WTC11 (cell line): Measurements from ENCODE around the gene PROK1. TPM values are rescaled to one million over a fixed set of nuclear protein-coding genes. Genes with fewer than 3 reads are reported as not detected.

ENCODE experiments used
- ATAC-seq: fragments of 200-7000 bp; cut with Tn5 transposase; 2 replicates; pipeline ENCODE4 v1.10.0; 2021; ENCODE audit warnings: mild to moderate bottlenecking, moderate library complexity
- CTCF ChIA-PET: fragments of 300-600 bp; sonication (Branson Sonifier 250); formaldehyde crosslinking; loops from one replicate; lab custom pipeline; 2021; ENCODE audit warnings: antibody characterized with exemption; lab: Charles Lee
- POLR2A ChIA-PET: fragments of 350-600 bp; sonication (Branson Sonifier 250); formaldehyde crosslinking; loops from one replicate; lab custom pipeline; 2021; ENCODE audit warnings: antibody characterized with exemption; lab: Charles Lee
- DNase-seq: peaks from one replicate; pipeline ENCODE4 v3.0.0; 2021; ENCODE audit warnings: low spot score
- H3K27ac Mint-ChIP-seq: 2 replicates; pipeline ENCODE4 v1.8.0; 2021; ENCODE audit warnings: mixed read lengths
- H3K27me3 Mint-ChIP-seq: 2 replicates; pipeline ENCODE4 v1.8.0; 2021; ENCODE audit warnings: low read depth, mild to moderate bottlenecking, moderate library complexity, mixed read lengths
- H3K36me3 Mint-ChIP-seq: 2 replicates; pipeline ENCODE4 v1.8.0; 2021; ENCODE audit warnings: mixed read lengths
- H3K4me1 Mint-ChIP-seq: 2 replicates; pipeline ENCODE4 v1.8.0; 2022; ENCODE audit warnings: mixed read lengths
- H3K4me3 Mint-ChIP-seq: 2 replicates; pipeline ENCODE4 v1.8.0; 2021; ENCODE audit warnings: mild to moderate bottlenecking, moderate library complexity, mixed read lengths
- H3K9me3 Mint-ChIP-seq: 2 replicates; pipeline ENCODE4 v1.8.0; 2021; ENCODE audit warnings: mixed read lengths
- ATF3 ChIP-seq: sonication (generic); formaldehyde crosslinking; conservative IDR thresholded peaks from 2 replicates; pipeline ENCODE4 v1.8.1; 2022; ENCODE audit warnings: mild to moderate bottlenecking, missing genetic modification reagents
- CBFB ChIP-seq: sonication (generic); formaldehyde crosslinking; IDR thresholded peaks from 2 replicates; pipeline ENCODE4 v1.8.1; 2022; ENCODE audit warnings: mild to moderate bottlenecking, low read depth, missing genetic modification reagents
- CDX4 ChIP-seq: fragments of 250-450 bp; sonication (Bioruptor Pico); IDR thresholded peaks from 2 replicates; pipeline ENCODE4 v1.9.0; 2021; ENCODE audit warnings: moderate library complexity, mild to moderate bottlenecking, inconsistent platforms, borderline replicate concordance
- E2F4 ChIP-seq: sonication (generic); formaldehyde crosslinking; IDR thresholded peaks from 2 replicates; pipeline ENCODE4 v1.8.1; 2022; ENCODE audit warnings: low read depth, mild to moderate bottlenecking, moderate library complexity, missing genetic modification reagents, borderline replicate concordance
- FOXK1 ChIP-seq: sonication (generic); formaldehyde crosslinking; IDR thresholded peaks from 2 replicates; pipeline ENCODE4 v1.8.0; 2022; ENCODE audit warnings: mild to moderate bottlenecking, moderate library complexity, missing genetic modification reagents
- MAX ChIP-seq: sonication (generic); formaldehyde crosslinking; IDR thresholded peaks from 2 replicates; pipeline ENCODE4 v1.8.0; 2022; ENCODE audit warnings: mild to moderate bottlenecking, missing genetic modification reagents
- NFATC4 ChIP-seq: fragments of 250-450 bp; sonication (Bioruptor Pico); IDR thresholded peaks from 2 replicates; pipeline ENCODE4 v1.9.0; 2021; ENCODE audit warnings: mild to moderate bottlenecking
- NR1H2 ChIP-seq: sonication (generic); formaldehyde crosslinking; IDR thresholded peaks from 2 replicates; pipeline ENCODE4 v1.9.0; 2021; ENCODE audit warnings: mild to moderate bottlenecking, moderate library complexity, missing genetic modification reagents
- OVOL2 ChIP-seq: fragments of 250-450 bp; sonication (Bioruptor Pico); IDR thresholded peaks from 2 replicates; pipeline ENCODE4 v1.9.0; 2021; ENCODE audit warnings: mild to moderate bottlenecking, borderline replicate concordance
- RORB ChIP-seq: fragments of 250-450 bp; sonication (Bioruptor Pico); IDR thresholded peaks from 2 replicates; pipeline ENCODE4 v1.9.0; 2021; ENCODE audit warnings: mild to moderate bottlenecking
- TCF7 ChIP-seq: sonication (generic); formaldehyde crosslinking; IDR thresholded peaks from 2 replicates; pipeline ENCODE4 v1.8.0; 2022; ENCODE audit warnings: mild to moderate bottlenecking, low read depth, missing genetic modification reagents, moderate library complexity
- TEAD1 ChIP-seq: sonication (generic); formaldehyde crosslinking; IDR thresholded peaks from 2 replicates; pipeline ENCODE4 v1.8.0; 2022; ENCODE audit warnings: mild to moderate bottlenecking, missing genetic modification reagents
- ZNF232 ChIP-seq: sonication (generic); formaldehyde crosslinking; IDR thresholded peaks from 2 replicates; pipeline ENCODE4 v1.8.0; 2022; ENCODE audit warnings: mild to moderate bottlenecking, missing genetic modification reagents
- ZNF281 ChIP-seq: sonication (generic); formaldehyde crosslinking; IDR thresholded peaks from 2 replicates; pipeline ENCODE4 v1.8.0; 2023; ENCODE audit warnings: mild to moderate bottlenecking, missing genetic modification reagents
- ZNF317 ChIP-seq: sonication (generic); formaldehyde crosslinking; IDR thresholded peaks from 2 replicates; pipeline ENCODE4 v1.8.1; 2023; ENCODE audit warnings: low read depth, mild to moderate bottlenecking, moderate library complexity, missing genetic modification reagents, borderline replicate concordance
- ZNF671 ChIP-seq: fragments of 250-450 bp; sonication (Bioruptor Pico); IDR thresholded peaks from 2 replicates; pipeline ENCODE4 v1.8.0; 2021; ENCODE audit warnings: mild to moderate bottlenecking
- total RNA-seq: library from RNA; stranded (reverse); gene quantifications from 3 replicates; pipeline ENCODE4 v1.2.3, GENCODE V29; 2021
- TF ChIP-seq, protein P1 (sequence below): sonication (generic); formaldehyde crosslinking; IDR thresholded peaks from 2 replicates; pipeline ENCODE4 v1.8.1; 2022; ENCODE audit warnings: low read depth, missing genetic modification reagents, borderline replicate concordance
- TF ChIP-seq, protein P2 (sequence below): sonication (generic); formaldehyde crosslinking; IDR thresholded peaks from 2 replicates; pipeline ENCODE4 v1.8.1; 2023; ENCODE audit warnings: mild to moderate bottlenecking, missing genetic modification reagents
- TF ChIP-seq, protein P3 (sequence below): sonication (generic); formaldehyde crosslinking; IDR thresholded peaks from 2 replicates; pipeline ENCODE4 v1.8.1; 2023; ENCODE audit warnings: mild to moderate bottlenecking, missing genetic modification reagents, moderate library complexity
- TF ChIP-seq, protein P4 (sequence below): fragments of 250-450 bp; sonication (Bioruptor Pico); conservative IDR thresholded peaks from 2 replicates; pipeline ENCODE4 v1.9.0; 2021; ENCODE audit warnings: mild to moderate bottlenecking

The PROK1 gene
- total RNA-seq, 1 experiment from 2014 or later, result not detected

DNA sequence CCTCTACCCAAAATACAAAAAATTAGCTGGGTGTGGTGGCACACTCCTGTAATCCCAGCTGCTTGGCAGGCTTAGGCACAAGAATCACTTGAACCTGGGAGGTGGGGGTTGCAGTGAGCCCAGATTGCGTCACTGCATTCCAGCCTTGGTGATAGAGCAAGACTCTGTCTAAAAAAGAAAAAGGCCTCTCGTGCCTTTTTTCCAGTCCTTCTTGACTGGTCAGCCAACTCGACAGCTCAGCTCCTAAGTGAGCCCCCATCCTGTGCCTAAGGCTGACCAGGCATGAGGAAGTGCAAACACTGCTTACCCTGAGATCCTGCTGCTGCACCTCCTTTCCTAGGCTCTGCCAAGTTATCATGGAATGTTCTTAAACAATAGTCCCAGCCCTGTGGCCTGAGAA is 10.1 kb upstream of the PROK1 start:
- Mint-ChIP-seq H3K36me3 (no peaks in the 10 kb centered on the region), H3K27ac (no peak overlapping the region), H3K27me3 (no peaks in the 10 kb centered on the region), H3K9me3 (no peaks in the 10 kb centered on the region), H3K4me3 (no peak overlapping the region), H3K4me1 (0 out of 2 replicates have a peak, but pooled peaks cover 3% of the 10 kb centered on the region)
- no peak for TF ChIP-seq TCF7
- ChIA-PET CTCF (interaction anchor here (1.2 to 1.6 kb wide), 3 partner anchors 14 to 244 kb away, joined by 3 to 6 read pairs (median 4); no protein-coding TSS in a partner anchor), POLR2A (no interaction called here)
- DNase-seq, result no peak
- no peak for ATAC-seq

- DNase-seq (no peak), ATAC-seq (no peak)
- Mint-ChIP-seq H3K9me3 (no peaks in the 10 kb centered on the region), H3K27me3 (no peaks in the 10 kb centered on the region), H3K36me3 (no peaks in the 10 kb centered on the region)
- ChIA-PET CTCF (interaction anchor here (0.9 to 1.6 kb wide), 4 partner anchors 13 to 245 kb away, joined by 3 to 4 read pairs (median 4); no protein-coding TSS in a partner anchor), POLR2A (no interaction called here)
- TF ChIP-seq FOXK1 (CRISPR knock-in tag) (no peak), CDX4 (CRISPR knock-in tag) (no peak), NR1H2 (CRISPR knock-in tag) (no peak), ZNF317 (CRISPR knock-in tag) (no peak), ZNF671 (CRISPR knock-in tag) (no peak), ZNF281 (CRISPR knock-in tag) (no peak), ZNF232 (CRISPR knock-in tag) (no peak), MAX (CRISPR knock-in tag) (no peak), RORB (CRISPR knock-in tag) (no peak), ATF3 (CRISPR knock-in tag) (no peak), CBFB (CRISPR knock-in tag) (no peak), OVOL2 (CRISPR knock-in tag) (no peak), TEAD1 (CRISPR knock-in tag) (no peak), E2F4 (CRISPR knock-in tag) (no peak), NFATC4 (no peak)
- TF ChIP-seq, protein P1, sequence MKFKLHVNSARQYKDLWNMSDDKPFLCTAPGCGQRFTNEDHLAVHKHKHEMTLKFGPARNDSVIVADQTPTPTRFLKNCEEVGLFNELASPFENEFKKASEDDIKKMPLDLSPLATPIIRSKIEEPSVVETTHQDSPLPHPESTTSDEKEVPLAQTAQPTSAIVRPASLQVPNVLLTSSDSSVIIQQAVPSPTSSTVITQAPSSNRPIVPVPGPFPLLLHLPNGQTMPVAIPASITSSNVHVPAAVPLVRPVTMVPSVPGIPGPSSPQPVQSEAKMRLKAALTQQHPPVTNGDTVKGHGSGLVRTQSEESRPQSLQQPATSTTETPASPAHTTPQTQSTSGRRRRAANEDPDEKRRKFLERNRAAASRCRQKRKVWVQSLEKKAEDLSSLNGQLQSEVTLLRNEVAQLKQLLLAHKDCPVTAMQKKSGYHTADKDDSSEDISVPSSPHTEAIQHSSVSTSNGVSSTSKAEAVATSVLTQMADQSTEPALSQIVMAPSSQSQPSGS (CRISPR knock-in tag), result no peak
- TF ChIP-seq, protein P2, sequence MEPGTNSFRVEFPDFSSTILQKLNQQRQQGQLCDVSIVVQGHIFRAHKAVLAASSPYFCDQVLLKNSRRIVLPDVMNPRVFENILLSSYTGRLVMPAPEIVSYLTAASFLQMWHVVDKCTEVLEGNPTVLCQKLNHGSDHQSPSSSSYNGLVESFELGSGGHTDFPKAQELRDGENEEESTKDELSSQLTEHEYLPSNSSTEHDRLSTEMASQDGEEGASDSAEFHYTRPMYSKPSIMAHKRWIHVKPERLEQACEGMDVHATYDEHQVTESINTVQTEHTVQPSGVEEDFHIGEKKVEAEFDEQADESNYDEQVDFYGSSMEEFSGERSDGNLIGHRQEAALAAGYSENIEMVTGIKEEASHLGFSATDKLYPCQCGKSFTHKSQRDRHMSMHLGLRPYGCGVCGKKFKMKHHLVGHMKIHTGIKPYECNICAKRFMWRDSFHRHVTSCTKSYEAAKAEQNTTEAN (CRISPR knock-in tag), result no peak
- TF ChIP-seq, protein P3, sequence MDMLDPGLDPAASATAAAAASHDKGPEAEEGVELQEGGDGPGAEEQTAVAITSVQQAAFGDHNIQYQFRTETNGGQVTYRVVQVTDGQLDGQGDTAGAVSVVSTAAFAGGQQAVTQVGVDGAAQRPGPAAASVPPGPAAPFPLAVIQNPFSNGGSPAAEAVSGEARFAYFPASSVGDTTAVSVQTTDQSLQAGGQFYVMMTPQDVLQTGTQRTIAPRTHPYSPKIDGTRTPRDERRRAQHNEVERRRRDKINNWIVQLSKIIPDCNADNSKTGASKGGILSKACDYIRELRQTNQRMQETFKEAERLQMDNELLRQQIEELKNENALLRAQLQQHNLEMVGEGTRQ, result no peak
- TF ChIP-seq, protein P4, sequence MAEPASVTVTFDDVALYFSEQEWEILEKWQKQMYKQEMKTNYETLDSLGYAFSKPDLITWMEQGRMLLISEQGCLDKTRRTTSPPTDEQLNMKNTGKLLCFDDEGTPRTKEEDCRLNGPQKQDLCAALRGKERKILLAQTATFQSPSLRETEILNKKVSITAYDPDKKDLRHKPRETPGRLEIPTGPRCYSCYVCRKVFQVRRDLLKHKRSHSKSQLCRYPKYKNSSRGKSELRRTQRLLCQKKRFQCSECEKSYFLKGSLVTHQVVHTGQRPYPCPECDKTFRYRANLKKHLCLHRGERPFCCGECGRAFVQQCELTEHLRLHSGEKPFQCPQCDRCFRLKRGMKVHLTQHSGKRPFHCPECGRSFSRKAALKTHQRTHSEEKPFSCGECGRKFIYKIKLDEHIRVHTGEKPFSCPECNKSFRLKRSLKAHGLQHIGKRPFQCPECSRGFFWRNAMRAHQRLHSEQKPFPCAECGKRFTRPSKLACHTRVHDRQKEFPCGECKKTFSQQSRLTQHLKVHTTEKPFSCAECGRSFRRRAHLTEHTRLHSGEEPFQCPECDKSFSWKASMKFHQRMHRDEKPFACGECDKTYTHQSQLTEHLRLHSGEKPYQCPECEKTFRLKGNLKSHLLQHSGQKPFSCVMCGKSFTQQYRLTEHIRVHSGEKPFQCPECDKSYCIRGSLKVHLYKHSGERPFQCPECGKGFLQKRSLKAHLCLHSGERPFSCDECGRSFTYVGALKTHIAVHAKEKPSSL (CRISPR knock-in tag), result no peak
- TF ChIP-seq, all 79 proteins: peak for 0
- Mint-ChIP-seq H3K4me1 (0 out of 2 replicates have a peak, but pooled peaks cover 3% of the 10 kb centered on the region), H3K27ac (no peak overlapping the region), H3K4me3 (no peak overlapping the region)
Measured at GRCh38 chr1:110441888-110442287, 9.1 kb upstream of the PROK1 start.
